HG03135 (cell line): Measurements from ENCODE around the gene PLEK.
A peak's percentile ranks its signal among the peaks of the same experiment; 100 is the strongest.
"Not testable (repeated sequence)": the region's sequence is repeated elsewhere in the genome, so short reads cannot be mapped to it uniquely, and the experiment has no call there.

ENCODE experiments used
- ATAC-seq: cut with Tn5 transposase; IDR thresholded peaks from one replicate; pipeline ENCODE4 v1.9.1; 2021; ENCODE audit warnings: mild to moderate bottlenecking, moderate library complexity; ENCODE audit not compliant: unreplicated experiment

Gene PLEK, protein sequence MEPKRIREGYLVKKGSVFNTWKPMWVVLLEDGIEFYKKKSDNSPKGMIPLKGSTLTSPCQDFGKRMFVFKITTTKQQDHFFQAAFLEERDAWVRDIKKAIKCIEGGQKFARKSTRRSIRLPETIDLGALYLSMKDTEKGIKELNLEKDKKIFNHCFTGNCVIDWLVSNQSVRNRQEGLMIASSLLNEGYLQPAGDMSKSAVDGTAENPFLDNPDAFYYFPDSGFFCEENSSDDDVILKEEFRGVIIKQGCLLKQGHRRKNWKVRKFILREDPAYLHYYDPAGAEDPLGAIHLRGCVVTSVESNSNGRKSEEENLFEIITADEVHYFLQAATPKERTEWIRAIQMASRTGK

DNA sequence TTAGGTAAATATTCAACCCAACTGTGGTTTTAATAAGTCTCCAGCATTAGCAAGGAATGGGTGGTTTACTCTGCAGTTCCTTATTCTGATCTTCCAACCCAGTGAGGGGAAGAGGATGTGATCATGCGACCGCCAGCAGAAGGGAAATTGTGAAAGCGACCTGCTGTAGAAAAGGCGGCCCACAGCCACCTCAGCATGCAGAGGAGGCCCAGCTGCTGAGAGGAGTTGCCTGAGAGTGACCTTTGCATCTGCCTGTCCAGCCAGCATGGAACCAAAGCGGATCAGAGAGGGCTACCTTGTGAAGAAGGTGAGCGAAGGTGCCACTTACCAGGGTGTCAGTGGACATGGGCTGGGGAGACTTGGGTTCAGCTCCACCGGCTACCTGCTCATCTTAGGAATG is at the start of gene PLEK:
Gene PLEK, plus strand, starts transcription at position 196 of the 400 bp plus-strand sequence. Its CDS starts 70 bp downstream, at position 266.
- peak; percentile 63 for ATAC-seq

DNA sequence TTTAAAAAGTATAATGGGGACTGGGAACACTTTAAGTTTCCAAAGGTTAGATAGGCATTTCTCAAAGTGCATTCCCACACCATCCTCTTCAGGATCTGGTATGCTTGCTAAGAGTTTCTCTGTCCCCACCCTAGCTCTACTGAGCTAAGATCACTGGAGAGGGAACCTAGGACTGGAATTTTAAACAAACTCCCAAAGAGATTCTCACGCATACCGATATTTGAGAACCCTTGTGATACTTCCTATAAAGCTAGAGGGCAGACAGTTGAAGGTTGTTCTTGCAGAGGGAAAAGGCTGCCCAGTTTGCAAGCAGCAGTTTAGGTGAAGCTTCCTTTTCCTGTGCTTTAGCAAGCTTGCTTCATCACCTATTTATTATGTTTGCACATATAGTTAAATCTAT is 49.0 kb upstream of the PLEK start:
- no peak for ATAC-seq

DNA sequence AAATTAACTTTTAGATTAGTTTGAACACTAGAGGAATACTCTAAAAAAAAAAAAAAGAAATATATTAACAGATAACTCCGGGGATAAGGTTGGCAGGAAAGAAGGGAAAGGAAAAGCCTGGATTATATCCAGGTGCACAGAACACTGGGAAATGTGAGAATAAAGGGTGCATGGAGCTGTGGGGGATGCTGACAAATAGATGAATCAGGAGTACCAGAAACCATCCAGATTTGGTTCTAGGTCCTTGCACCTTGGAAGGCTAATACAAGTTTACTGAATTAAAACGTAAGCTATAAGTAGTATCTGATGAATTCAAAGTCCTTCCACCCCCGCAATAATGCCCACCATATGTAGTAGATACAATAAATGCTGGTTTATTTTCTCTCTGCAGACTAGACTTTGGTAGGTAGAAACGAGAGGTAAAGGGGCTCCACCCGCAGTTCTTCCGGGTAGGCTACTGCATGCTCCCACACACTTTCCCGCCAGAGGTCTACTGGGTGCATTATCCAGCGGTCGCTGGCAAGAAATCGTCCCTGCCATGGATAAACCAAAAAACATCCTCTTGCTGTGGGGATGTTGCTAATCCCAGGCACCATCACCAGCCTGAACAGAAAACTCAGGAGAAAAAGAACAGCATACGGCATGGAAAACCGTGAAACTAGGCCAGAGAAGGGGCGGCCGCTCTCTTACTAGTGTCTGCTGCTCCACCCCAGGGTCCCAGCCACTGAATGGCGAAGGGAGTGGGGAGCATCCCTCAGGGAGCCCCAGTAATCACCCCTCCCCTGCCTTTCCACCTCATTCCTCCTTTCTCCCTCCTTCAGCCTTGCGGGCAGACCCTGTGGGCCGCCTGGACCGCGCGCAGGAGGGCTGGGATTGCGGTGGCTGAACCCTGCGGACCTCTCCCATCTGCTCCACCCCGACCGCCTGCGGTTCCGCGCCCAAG is 46.8 kb upstream of the PLEK start:
- no peak for ATAC-seq

DNA sequence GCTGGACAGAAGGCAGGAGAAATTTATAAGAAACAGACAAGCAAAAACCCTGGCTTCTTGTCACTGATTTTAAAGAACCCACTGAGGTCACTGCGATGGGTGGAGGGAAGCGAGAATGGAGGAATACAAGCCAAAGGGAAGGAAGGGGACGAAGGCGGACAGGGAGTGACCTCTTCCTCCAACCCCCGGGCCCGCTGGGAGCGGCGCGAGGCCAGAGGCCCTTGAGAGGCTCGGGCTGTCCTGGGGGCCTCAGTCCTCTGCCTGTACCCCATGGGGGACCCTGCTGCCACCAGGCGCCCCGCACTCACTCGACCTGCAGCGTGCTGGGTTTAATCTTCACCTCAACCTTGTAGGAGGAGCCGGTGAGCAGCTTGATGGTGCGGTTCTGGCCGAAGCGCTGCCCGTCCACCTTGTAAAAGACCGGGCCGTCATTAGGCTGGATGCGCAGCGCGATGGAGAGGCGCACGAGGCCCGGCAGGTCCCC is 46.1 kb upstream of the PLEK start:
- no peak for ATAC-seq

DNA sequence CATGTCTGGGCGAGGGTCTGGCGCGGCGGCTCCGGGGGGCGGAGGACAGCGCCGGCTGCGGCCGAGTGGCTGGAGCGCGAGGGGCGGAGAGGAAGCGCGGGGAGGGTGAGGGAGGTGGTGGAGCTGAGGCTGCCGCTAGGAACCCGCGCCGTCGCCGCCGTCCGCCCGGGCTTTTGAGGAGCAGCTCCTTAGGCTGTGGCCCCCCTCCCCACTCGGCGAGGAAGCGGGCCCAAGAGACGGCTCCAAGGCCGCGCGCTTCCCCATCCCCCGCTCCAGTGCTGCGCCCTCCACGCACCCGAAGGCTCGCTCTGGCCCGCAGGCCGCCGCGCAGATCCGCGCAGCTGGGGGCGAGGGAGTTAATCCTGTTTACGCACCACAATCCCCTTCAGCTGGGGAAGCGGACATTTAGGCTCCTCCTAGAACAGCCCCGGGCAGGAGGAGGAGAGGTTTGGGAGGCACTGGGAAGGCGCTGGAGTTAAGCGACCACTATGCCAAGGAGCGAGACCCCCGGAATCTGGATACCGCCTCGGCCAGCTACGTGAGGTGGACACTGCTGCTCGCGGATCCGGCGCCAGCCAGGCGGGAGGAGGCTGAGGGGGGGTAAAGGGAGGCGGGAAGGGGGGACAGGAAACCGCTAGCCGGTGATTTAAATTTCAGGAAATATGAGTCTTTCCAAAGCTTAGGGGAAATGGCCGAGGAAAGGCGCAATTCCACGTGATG is 45.5 kb upstream of the PLEK start, which contains the start of gene CNRIP1:
Gene CNRIP1, minus strand, starts transcription at position 552 of the 720 bp plus-strand sequence. Its CDS starts 549 bp downstream, at position 3.
- no peak for ATAC-seq

DNA sequence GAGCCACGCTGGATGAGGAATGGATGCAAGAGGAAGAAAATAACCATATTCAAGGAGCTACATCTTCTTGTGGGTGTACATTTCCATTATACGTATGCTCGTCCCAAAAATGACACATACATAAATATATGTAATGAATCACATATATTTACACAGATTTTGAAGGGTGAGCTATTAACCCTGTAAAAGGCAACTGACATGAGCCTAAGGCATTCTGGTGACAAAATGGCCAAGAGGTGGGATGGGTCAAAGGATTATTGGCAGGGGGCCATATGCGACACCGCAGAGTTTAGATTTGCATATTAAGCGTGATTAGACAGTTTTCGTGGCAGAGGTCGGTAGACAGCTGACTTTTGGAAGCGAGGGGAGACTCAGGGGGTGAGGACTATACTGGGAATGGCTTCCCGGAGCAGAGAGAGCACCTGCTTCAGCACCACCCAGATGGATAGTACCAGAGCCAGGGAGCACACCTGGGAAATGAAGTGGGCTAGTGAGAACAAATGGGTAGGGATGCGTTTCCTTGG is 44.9 kb upstream of the PLEK start:
- no peak for ATAC-seq

DNA sequence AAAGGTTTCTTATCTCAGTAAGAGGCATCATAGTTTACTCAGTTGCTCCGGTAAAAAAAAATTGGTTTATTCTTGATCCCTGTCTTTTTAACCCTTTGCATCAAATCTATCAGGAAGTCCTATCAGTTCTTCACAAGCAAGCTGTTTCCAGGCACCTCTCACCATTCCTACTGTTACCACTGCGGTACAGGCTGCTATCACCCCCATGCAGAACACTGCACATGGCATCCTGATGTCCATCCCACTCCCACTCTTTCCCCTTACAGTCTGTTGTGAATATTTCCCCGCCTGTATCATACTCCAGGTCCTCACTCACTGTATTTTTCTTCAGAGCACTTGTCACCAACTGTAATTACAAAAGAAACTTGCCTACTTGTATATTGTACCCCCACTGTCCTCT is 40.0 kb upstream of the PLEK start:
- ATAC-seq, result no peak

DNA sequence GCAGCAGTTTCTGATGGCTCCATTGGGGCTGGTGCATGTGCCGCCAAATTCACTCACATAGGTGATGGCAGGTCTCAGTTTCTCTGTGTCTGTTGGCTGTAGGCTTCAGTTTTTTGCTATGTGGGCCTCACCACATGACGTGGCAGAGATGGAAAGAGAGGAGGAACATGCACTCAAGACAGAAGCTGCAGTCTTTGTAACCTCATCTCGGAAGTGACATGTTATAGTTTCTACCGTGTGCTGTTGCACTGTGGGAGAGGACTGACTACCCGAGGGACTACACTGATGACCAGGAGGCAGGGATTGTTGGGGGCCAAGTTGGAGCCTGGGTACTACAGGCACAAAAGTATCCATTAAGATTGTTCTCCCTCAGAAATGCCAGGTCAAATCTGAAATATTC is 36.2 kb upstream of the PLEK start:
- ATAC-seq, result no peak

DNA sequence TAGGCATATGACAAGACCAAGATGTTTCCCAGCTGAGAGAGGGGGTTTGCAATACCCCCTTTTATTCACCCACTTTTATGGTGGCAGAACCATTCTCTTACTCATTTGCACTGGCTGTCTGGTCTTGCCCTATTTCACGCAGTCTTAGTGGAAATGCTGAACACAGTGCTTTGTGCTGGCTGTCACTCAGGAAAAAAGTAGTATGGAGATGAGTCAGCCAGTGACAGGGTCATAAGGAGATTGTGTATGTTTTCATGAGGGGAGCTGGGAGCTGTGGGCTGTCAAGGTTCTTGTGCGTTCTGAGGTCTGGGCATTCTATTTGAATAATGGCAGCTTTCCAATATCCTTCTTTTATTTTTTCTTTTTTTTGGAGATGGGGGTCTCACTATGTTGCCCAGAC is 34.4 kb upstream of the PLEK start:
- ATAC-seq, result no peak

DNA sequence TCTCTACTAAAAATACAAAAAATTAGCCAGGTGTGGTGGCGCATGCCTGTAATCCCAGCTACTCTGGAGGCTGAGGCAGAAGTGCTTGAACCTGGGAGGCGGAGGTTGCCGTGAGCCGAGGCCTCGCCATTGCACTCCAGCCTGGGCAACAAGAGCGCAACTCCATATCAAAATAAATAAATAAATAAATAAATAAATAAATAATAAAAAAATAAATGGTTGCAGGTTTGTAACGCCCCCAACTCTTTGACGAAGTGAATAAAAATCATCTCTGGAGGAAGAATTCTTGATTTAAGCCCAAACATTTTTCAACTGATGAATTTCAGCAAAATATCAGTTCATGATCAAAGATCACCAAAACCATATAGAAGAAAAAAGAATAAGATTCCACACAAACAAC is 32.1 kb upstream of the PLEK start:
- no peak for ATAC-seq

DNA sequence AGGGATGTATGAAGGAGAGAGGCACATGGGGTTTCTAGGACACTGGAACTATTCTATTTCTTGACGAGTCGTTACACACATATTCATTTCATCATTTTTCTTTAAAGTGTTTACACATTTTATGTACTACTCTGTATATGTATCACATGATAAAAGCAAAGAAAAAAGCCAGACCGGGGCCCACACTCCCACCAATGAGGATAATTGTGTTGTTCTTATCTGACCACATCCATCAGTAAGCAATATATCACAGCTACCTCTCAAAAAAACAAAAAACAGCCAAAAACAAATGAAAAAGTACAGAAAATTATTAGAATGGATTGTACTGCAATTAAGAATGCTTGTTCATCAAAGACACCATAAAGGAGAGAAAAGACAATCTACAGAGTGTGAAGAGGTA is 31.2 kb upstream of the PLEK start:
- no peak for ATAC-seq

DNA sequence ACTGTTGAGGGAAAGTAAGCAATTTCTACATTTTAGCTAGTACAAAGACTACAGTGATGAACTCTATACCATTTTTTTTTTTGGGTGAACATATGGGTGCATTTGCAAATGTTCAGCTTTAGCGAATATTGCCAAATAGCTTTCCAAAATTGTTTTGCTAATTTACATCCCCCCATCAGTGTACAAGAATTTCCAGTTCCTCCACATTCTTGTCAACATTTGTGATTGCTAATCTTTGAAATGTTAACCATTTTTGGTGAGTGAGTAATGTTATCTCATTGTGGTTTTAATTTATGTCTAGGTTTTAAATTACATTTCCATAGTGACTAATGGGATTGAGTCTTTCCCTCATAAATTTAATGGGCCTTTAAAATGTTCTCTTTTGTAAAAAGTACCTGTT is 28.9 kb upstream of the PLEK start:
- no peak for ATAC-seq

DNA sequence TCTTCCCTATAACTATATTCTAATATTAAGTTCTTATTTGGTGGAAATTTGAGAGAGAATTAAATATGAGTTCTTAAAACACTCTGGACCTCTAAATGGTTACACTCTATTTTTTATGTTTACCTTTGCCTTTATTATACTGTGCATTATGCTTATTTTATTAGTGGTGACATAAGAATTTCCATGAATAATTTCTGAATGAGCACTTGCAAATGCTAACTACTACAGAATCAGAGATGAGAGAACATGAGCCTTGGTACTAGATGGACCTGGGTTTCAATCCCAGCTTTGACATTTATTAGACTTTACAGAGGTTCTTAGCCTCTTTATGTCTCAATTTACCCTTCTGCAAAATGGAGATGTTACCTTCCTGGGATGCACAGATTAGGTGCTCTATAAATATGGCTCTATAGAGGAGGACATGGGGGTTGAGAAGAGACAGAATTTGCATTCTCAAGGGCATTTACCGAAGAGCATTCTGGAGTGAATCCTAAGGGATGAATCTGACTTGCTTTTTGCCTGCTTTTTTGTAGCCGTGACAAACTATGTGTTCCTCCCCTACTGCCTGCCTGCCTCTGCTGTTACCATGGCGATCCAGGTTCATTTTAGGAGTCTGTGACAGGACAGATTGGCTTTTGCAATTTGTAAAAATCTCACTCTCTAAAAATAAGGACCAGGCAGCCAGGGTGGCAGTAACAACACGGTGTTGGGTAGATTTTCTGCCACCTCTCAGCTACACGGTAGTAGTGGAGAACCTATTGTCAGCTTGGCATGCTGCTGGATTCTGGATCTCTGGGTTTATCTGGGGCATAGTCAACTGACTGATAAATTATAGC is 24.6 kb upstream of the PLEK start:
- no peak for ATAC-seq

DNA sequence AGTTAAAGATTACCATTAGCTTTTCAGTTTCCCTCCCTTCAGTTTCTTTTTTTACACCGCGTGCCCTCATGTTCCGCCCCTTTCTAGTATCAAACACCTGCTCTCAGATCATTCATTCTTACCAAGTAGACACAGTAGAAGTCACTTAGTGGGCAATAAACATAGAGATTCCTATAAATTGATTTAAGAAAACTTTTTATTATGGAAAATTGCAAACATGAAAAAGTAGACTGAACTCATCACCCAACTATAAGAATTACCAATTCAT is 24.1 kb upstream of the PLEK start:
- no peak for ATAC-seq

DNA sequence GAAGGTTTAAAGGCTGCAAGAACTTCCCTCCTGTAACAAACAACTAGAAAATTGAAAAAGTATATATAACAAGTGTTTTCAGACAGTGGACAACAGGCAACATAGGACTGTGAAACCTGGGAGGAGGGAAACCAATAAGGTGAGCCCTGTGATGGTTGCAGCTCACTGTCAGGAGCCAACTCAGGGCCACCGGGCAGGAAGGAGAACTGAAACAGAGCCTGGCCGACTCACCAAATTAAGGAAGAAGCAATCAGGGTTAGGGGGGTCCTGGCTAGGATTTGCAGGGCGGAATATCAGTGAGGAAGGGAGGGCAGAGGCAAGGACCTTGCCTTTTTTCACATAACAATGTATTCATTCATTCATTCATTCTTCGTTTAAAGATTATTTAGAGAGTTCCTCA is 23.5 kb upstream of the PLEK start:
- ATAC-seq, result no peak

DNA sequence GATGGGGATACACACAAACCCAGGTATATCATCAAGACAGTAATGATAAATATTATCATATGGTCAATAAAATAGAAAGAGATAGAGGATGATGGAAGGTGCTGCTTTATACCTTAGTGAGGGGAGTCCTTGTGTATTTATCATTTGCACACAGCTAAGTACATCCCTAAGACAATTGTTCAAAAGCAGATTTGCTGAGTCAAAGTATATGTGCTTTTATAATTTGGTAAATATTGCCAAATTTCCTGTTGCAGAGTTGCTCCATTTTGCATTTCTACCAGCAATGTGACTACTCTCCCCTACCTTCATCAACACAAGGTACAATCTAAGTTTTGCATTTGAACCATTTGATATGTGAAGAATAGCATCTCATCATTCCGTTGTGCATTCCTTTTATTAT is 22.6 kb upstream of the PLEK start:
- no peak for ATAC-seq

DNA sequence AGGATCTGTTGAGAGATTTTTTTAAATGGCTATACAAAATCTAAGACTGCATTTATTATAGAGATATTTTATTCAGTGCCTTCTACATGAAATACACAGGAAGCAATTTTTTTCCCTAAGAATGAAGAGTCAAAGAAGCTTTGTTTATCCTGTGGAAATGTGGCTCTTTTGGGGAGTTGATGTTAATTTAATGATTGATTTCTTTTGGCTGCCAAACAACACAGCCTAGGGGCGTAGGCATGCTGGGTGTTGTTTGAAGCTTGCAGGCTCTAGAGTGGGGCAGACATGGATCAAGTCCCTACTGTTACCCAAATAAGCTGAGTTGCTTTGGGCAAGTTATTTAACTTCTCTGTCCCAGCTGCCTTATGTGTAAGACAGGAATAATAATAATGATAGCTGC is 21.1 kb upstream of the PLEK start:
- ATAC-seq, result no peak

DNA sequence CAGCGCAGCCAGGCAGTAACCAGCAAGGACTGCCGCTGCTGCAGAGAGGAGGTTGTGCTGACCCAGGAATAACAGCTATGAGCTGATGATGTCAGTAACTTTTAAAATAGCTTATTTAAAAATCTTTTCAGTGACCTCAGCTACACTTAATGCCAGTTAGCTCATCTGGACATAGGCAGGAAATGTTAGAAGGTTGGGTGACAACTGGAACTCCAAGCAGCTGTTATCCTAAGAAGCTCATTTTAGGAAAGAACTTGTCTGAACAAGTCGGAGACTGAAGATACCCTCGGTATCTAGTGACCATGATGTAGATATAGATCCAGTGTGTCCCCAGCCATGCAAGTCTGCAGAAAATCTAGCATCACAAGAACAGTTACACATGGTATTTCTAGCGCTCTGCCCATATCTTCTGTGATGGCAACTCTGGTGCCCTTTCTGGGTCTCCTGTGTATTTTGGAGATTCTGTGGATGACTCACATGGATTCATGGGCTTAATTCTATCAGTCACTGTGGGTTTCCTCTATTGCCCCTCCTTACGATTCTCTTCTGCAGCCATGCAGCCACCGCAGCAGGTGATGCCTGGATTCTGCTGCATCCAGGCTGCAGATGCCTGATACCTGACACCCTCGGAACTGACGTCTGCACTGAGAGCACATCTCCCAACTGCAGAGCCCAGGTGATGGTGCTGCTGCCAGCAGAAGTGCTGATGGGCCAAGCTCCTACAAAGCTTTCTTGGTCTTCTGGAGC is 19.8 kb upstream of the PLEK start:
- no peak for ATAC-seq

DNA sequence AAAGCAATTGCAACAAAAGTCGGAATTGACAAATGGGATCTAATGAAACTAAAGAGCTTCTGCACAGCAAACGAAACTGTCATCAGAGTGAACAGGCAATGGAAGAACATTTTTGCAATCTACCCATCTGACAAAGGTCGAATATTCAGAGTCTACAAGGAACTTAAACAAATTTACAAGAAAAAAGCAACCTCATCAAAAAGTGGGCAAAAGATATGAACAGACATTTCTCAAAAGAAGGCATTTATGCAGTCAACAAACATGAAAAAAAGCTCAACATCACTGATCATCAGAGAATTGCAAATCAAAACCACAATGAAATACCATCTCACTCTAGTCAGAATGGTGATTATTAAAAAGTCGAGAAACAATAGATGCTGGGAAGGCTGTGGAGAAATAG is 16.0 kb upstream of the PLEK start:
- not testable (repeated sequence) for ATAC-seq

DNA sequence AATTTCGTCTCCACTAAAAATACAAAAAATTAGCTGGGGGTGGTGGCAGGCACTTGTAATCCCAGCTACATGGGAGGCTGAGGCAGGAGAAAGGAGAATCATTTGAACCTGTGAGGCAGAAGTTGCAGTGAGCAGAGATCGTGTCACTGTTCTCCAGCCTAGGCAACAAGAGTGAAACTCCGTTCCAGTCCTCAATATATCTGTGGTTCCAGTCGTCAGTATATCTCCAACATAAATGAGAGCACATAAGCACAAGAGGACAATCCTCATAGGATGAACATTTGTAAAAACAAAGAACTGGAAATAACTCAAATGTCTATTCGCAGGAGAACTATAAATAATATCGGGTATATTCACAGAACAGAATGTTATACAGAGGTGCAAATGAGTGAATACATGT is 13.1 kb upstream of the PLEK start:
- ATAC-seq, result no peak
